ENCODE measurements around the gene RIC1.

Gene RIC1

DNA sequence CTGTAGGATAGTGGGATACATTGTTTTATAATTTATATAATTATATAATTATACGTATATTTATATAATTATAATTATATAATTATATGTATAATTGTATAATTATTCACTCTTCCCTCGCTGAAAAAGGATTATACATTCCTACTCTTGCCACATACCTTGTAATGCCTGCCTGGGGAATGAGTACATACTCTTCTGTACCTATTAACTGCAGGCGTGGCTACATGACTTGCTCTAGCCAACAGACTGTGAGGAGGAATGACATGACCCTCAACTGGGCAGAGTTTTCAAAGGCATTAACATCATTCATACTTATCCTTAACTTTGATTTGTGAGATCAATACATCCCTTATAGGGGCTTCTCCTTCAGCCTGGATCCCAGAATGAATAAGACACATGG lies 184.9 kb downstream of the RIC1 start:
- H3K27ac ChIP-seq: no peak overlapping the region
- TF ChIP-seq ZFX (IDR thresholded peaks at IDR 0.05): no peak
- TF ChIP-seq CTCF (conservative IDR thresholded peaks at IDR 0.05): no peak

- TF ChIP-seq ZFX (IDR thresholded peaks at IDR 0.05): no peak
- no peak for TF ChIP-seq CTCF (conservative IDR thresholded peaks at IDR 0.05)
- H3K27ac ChIP-seq: no peak overlapping the region
Measured at GRCh38 chr9:5815461-5815860, 186.6 kb downstream of the RIC1 start.

DNA sequence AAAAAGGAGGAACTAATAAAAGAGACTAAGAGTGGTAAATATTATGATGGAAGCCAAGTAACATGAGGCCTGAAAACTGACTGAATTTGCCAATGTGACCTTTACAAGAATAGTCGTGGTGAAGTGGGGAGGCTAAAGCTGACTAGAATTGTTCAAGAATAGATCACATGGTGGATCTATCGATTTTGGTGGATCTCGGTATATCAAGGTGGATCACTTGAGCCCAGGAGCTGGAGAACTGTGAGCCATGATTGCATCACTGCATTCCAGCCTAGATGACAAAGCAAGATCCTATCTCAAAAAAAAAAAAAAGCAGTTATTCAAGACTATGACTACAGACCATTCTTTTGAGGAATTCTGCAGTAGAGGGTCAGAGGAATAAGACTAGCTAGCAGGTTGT lies 189.0 kb downstream of the RIC1 start:
- no peak overlapping the region for H3K27ac ChIP-seq
- TF ChIP-seq ZFX (IDR thresholded peaks at IDR 0.05): no peak
- TF ChIP-seq CTCF (conservative IDR thresholded peaks at IDR 0.05): no peak

DNA sequence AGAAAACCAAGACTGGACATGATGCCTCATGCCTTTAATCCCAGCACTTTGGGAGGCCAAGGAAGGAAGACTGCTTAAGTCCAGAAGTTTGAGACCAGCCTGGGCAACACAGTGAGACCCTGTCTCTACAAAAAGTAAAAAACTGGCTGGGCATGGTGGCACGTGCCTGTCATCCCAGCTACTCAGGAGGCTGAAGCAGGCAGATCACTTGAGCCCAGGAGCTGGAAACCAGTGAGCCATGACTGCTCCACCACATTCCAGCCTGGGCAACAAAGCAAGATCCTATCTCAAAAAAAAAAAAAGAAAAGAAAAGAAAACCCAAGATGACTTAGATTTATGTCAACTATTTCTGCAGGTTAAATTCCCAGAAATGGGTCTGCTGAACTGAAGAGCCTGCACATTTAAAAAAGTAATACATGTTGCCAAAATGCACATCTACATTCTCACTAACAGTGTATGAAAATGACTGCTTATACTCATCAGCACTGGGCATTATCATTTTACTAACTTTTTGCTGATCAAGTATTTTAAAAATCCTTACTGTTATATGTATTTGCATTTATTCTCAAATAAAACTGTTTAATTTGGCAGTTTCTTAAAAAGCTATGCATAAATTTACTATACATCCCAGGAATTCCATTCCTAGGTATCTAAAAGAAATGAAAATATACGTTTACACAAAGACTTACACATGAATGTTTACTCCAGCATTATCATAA lies 189.7 kb downstream of the RIC1 start:
- no peak overlapping the region for H3K27ac ChIP-seq

GRCh38 chr9:5819174-5819573 lies 190.3 kb downstream of the RIC1 start:
- no peak overlapping the region for H3K27ac ChIP-seq
- TF ChIP-seq ZFX (IDR thresholded peaks at IDR 0.05) (no peak), CTCF (conservative IDR thresholded peaks at IDR 0.05) (no peak)

More for the DNA sequence above, 189.7 kb downstream of the RIC1 start:
- TF ChIP-seq ZFX (IDR thresholded peaks at IDR 0.05) (no peak), CTCF (conservative IDR thresholded peaks at IDR 0.05) (no peak)

DNA sequence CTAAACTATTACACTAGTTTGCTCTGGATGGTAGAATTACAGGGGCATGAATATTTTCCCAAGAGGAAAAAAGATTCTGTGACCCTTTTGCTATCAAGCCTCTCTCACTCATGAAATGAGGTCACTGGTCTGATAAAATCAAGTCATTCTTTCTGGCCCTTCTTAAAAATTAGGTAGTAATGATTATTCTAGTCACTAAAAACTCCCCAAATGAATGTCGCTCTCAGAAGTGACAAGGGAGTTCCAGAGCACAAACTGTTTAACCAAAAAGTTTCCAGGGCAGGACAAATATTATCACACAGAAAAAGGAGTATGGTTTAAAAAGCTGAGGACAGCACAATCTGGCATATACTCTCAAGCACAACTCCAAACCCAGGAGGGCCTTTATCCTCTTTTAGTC lies 191.5 kb downstream of the RIC1 start:
- no peak for TF ChIP-seq CTCF (conservative IDR thresholded peaks at IDR 0.05)
- TF ChIP-seq ZFX (IDR thresholded peaks at IDR 0.05): no peak
- no peak overlapping the region for H3K27ac ChIP-seq

GRCh38 chr9:5825223-5825622 lies 196.3 kb downstream of the RIC1 start:
- no peak overlapping the region for H3K27ac ChIP-seq
- TF ChIP-seq CTCF (conservative IDR thresholded peaks at IDR 0.05) (no peak), ZFX (IDR thresholded peaks at IDR 0.05) (no peak)
